ENCODE measurements around the gene JSRP1.
A peak's percentile ranks its signal among the peaks of the same experiment; 100 is the strongest.

The JSRP1 gene
- total RNA-seq, result 0.48 to 1.6 reads per million in 2 donors

DNA sequence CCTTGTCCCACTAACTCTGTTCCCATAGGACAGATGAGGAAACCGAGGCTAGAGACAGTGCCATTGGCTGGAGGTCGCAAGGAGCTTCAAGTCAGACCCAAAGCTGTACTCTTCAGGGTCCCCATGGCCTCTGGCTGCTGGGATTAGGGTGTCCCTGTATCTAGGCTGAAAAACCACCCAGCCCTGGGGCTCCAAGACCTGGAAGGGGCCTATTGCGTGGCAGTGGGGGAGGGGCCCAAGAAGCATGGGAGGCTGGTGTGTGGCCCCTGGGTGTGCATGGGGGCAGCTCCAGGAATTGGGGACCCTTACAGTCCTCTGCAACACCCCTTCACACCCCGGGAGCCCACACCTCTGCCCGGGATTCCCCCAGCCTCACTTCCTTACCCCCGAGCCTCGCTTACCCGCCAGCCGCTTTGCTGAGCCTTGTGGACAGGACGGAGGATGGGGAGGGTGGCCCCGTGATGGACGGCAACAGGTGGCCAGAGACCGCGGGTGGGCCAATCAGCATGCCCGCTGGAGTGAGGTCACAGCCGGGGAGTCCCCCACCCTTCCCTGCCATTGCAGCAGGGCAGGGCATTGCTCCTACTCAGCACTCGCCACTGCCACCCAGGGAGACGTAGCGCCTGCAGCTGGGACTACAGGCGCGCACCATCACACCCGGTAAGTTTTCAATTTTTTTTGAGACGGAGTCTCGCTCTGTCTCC lies at the start of gene JSRP1:
TSS of gene JSRP1 (minus strand) at position 436 of the 704 bp plus-strand sequence. CDS start 1,103 bp downstream, outside the sequence.
- no peak for DNase-seq

DNA sequence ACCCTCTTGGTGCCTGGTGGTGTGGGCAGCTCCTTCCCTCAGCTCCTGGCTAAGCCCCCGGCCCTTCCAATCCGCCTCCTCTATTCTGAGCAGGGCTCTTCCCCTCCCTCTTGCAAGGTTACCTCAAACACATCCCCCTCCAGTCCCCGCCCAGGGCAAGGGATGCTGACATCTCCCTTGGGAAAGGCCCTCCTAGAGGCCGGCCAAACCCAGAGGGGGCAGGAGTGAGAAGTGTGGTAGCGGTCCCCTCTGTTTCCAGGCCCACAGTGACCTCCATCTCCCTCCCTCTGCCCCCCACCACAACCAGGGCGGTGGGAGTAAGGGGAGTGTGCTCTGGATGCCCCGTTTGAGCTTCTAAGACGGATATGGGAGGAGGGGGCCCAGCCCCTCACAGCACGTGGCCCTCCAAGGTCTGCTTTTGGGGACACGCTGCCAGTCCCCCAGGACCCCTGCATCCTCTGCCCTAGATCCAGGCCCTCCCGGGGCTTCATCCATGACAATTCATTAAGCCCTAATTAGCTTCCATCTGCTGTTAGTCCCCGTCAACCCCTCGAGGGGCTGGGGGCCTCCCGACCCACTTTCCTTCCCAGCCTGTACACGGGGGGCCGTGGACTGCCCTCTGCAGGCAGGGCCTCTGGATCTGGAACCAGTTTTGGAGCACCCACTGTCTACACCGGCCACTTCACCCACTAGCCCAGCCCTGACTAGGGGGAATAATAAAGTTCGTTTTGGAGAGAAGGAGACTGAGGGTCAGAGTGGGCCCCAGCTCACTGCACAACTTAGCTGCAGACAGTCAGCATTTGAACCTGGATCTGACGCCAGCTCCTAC lies 49.4 kb upstream of the JSRP1 start:
- no peak for DNase-seq

DNA sequence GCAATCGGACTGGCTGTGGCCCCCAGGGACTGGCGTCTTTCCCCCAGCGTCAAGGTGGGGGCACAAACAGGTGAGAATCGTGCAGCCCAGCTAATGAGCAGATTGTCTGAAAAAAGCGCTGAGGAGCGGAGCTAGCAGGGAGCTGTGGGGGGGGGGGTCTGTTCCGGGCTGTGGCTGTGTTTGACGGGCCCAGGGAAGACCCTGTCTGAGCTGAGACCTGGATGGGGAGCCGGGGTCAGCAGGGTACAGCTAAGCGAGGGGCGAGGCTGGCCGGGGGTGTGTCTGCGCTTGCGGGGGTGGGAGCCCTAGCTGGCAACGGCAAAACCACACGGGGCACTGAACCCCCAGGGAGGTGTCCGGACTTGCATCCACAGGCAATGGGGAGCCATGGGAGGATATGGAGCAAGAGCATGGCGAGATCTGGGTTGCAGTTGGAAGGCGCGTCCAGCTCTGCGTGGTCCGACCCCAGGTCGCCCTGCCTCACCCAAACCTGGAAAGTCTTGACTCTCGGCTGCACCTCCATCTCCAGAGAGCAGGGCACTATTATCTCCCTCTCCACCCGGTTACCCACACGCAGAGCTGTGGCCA lies 47.1 kb upstream of the JSRP1 start:
- DNase-seq, result no peak

DNA sequence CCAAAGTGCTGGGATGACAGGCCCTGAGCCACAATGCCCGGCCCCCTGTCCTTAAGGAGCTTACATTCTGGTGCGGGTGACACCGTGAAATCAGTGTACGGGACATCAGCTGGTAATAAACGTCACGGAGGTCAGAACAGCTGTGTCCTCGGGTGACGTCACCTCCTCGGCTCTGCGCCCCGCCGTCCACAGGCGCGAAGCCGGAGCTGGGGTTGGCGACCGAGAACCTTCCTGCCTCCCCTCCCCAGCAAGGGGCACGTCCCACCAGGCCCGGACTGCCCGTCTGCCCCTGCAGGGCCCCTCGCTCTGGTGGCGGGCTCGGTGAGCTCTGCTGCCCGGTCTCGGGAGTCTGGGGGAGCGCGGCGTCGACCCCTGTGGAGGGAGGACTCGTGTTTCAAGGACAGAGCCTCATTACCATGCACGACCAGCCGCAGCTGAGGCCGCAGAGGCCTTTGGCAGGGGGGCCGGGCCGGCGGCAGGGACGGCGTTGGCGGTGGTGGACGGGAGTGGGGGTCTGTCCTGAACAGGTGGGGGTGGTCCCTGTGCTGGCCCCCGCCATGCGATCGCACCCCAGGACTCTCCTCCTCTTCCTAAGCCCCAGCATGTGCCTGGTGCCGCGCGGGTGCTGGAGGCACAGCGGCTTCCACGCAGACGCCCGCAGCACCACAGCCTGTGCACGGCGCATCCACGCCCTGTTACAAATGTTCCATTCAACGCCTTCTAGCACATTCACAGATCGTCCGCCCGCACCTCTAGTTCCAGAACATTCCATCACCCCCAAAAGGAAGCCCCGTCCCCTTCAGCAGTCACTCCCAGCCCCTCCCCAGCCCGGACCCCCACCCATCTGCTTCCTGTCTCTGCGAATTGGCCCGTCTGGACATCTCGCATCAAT lies 46.3 kb upstream of the JSRP1 start:
- DNase-seq, result no peak

GRCh38 chr19:2300533-2300932 lies 44.3 kb upstream of the JSRP1 start:
- DNase-seq, result no peak

GRCh38 chr19:2296141-2296540 lies 39.9 kb upstream of the JSRP1 start:
- DNase-seq, result no peak

DNA sequence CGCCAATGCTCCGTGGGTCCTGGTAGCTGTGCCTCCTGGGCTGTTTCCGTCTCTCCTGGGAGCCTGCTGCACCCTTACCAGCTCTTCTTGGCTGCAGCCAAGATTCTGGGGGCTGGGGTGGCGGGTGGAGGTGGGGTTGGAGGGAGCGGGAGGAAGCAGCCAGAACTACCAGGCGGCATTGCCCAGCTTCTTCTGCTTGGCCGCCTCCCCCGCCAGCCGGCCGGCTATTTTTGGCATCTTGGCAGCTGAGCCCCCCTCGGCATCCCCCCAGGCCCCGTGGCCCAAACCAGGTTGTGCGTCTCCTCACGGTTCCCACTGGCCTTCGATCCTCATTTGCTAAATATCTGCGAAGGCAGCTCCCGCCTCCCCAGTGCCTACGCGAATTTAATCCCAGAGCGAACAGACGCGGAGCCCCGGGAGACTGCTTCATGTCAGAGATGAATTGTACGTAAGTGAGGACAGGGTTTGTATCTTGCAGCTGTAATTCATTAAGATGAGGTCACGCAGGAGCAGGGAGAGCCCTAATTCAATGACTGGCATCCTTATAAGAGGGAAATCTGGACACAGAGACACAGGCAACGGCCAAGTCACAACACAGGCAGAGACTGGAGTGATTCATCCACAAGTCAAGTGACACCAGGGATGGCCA lies 38.6 kb upstream of the JSRP1 start:
- no peak for DNase-seq

DNA sequence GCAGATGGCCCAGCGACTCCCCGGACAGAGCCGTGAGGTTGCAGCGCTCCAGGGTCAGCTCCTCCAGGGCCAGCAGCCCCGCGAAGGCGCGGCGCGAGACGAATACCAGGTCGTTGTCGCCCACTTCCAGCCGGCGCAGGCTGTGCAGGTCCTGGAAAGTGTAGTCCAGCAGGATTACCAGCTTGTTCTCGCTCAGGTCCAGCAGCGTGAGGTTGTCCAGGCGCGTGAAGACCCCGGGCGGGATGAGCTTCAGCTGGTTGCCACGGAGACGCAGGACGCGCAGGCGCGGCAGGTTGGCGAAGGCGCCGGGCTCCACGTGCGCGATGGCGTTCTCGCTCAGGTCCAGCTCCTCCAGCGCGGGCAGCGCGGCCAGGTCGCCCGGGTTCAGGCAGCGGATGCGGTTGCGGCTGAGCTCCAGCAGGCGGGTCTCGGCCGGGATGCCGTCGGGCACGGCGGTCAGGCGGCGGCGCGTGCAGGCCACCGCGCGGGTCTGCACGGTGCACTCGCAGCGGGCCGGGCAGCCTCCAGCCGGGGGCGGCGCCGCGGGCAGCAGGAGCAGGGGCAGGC lies 35.1 kb upstream of the JSRP1 start:
- no peak for DNase-seq

GRCh38 chr19:2290441-2291184 lies 34.4 kb upstream of the JSRP1 start:
- DNase-seq, result no peak

DNA sequence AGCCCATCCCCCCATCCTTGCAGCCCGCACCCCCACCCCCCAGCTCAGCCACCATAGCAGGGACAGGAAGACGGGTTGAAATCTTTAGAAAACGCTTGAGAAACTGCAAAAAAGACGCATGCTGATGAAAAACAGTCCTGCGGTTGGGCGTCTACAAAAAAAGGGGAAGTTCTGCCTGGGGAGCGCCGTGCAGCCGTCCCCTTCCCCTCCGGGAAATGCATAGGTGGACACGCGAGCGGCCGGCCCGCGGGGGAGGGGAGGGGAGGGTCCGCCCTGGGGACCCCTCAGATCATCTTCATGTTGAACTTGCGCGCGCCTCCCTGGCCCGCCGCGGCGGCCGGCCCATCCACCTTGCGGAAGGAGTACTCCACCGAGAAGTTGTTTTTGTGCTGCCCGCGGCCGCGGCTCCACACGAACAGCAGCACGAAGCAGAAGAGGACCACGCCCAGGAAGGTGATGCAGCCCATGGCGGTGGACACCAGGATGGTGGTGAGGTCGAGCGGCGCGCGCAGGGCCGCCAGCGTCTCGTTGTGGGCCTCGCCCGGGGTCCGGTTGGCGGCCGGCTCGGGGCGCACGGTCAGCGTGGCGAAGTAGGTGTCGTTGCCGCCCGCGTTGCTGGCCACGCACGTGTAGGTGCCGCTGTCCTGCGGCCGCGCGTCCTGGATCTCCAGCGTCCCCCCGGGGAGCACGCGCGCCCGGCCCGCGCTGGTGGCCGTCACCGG lies 33.7 kb upstream of the JSRP1 start:
- peak; percentile 38 for DNase-seq

- DNase-seq, result no peak
Observed at GRCh38 chr19:2288818-2289713, 32.8 kb upstream of the JSRP1 start.

DNA sequence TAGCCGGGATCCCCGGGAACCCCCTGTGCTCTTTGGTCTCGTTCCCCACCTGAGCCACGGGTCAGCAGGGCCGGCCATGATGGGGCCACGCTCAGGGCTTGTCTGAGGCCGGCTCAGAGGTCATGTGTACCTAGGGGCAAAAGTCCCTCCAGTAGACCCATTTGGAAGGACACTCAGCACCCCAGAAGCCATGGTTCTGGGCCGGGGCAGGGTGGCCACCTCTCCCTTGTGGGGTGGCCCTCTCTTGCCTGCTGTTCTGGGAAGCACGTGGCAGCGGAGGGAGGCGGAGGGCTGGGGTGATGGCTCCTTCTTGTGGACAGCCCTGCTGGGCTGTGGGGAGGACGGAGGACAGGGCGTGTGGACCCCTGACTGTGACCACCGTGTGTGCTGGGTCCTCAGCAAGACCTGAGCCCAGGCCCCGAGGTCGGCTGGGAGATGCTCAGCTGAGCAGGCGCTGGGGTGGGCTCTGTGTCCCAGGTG lies 32.2 kb upstream of the JSRP1 start:
- no peak for DNase-seq

DNA sequence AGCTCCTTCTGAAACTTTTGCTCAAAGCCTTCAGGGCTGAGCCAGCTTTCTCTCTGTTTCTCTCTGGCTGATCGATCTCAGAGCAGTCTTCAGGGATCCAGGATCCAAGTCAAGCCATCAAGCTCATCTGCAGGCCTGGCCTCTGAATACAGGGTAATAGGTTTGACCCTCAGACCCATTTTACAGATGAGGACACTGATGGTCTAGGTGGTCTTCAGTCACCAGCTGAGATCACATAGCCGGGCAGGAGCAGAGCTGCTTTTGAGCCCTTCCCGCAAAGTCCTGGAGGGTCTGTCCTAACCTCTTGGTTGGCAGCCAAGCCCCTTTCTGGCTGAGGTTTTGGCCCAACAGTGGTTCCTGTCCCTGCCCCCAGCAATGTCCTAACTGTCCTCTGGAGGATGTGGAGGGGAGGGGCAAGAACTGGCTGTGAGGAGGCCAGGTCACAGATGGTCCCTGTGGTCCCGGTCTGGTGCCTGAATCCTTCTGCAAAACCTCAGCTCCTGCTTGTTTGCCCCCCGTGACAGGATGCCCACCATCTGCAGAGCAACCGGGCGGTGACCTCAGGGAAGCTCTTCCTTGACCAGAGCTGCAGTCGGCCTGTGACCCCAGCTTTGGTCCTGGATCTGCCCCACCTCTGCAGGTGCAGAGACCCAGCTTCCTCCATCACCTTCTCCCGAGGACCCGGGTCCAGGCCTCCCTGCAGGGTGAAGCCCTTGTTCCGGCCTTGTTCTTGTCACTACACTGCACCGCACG lies 31.5 kb upstream of the JSRP1 start:
- DNase-seq, result no peak

- DNase-seq, result no peak
Observed at GRCh38 chr19:2286402-2287140, 30.4 kb upstream of the JSRP1 start.

- no peak for DNase-seq
Observed at GRCh38 chr19:2283835-2284507, 27.8 kb upstream of the JSRP1 start.

- no peak for DNase-seq
Observed at GRCh38 chr19:2282862-2283237, 26.6 kb upstream of the JSRP1 start.
